ENCODE results near the gene AGR2.

Gene AGR2

DNA sequence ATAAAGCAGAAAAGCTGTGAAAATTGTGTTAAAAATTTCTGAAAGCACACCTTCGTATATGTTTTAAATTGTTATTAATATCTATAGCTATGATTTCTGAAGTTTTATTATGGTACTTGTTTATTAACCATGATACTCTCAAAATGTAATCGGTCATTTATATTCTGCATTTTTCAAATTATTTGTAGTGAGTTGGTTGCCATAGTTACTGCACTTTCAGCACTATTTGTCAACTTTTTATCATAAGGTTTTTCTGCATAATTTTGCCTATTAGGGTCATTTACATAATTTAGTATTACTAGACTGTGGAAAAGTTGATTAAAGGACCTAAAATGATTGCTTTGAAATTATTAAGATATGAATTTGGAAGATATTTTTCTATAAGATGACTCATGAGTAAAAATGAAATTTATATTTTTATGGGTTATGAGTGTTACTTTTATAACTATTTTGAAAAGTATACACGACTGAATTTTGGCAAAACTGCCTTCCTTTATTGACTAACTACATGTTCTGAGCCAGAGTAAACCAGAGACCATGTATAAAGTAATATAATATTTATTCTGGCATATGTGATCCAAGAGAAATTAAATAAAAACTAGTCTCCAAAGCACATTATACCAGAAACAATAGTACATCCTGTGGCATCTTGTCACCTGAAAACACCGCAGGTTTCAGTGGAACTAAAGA lies 7.9 kb upstream of the AGR2 start:
- DNase-seq, result no peak

- DNase-seq, result peak; percentile 40
Observed at GRCh38 chr7:16811551-16811950, 6.8 kb upstream of the AGR2 start.

GRCh38 chr7:16810573-16810972 lies 5.8 kb upstream of the AGR2 start:
- DNase-seq, result no peak

DNA sequence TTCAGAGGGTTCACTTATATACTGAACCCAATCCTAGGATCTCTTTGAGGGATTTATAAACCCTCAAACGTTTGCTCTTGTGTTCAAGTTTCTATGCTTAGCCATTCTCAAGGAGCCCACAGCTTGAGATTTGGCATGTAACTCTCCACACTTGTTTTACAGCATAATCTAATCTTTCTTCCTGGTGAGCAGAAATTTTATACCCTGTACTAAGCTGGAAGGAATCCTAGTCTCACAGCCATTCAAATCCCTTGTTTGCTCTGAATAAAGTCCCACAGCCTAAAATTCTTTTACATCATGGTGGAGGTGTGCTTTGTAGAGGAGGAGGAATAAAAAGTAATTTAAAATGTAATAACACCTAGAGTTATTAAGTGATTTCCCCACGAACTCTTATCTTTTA lies 5.3 kb upstream of the AGR2 start:
- no peak for DNase-seq

GRCh38 chr7:16805441-16805840 lies 642 bp upstream of the AGR2 start:
- no peak for DNase-seq

DNA sequence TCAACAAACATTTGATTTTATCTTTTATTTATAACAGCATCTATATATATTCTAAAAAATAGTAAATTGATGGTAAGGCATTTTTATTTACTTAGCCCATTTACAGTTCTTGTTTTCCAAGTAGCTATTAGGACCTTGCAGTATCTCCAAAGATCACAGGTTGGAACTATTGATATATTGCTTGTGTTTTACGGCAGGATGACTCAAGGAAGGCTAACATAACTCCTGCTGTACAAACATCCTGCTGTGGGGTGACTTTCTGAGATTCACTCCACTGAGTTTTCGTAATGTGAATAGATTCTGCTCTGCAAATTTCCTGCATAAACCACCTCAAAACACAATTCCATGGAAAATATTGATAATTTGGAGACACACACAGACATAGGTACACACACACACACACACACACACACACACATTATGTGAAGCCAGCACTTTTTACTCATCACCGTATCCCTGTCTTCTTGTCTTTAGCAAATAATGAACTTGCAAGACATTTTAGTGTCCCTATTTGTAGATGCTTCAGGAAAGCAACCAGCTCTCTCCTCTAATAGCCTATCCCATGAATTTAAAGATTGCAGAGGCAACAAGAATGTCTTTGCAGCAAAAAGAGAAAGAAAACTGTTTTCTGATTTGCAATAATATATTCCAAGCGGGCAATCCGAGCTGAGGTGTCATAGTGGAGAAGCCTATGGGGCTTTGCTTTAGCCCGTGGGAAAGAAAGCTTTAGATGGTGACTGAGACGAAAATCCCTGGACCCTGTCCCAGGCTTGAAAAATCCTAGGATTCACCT lies 722 bp downstream of the AGR2 start:
- DNase-seq, result no peak

DNA sequence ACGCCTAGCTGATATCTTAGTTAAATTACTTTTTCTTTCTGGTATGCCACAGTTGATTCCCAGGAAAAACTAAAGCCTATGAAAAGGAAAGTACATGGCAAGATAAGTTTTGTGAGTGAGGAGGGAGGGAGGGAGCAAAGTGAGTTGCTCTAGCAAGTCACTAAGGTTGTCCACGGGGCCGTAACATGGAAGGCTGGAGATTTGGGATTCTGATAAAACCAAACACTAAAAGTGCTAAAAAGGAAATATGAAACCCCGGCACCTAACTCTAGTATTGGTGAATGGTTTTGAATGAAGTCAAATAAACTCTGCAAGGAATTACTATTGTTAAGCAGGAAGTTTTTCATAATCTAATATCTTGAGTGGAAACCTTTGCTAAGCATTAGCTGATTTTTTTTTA lies 1.7 kb downstream of the AGR2 start:
- no peak for DNase-seq

DNA sequence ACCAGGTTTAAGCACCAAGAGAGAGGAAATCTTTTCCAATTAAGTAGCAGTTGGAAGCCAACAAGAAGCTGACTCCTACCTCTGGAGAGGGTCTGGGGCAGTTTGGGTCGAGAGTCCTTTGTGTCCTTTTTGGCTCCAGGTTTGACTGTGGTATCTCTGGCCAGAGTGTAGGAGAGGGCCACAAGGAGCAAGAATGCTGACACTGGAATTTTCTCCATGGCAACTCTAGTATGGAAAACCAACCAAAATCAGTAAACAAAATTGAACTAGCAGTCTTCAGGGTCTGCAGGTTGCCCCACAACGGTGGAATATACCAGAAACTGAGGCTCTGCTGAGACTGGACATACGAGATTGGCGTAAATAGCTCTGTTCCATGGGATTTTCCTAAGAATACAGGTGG lies 3.2 kb downstream of the AGR2 start:
- DNase-seq, result no peak

DNA sequence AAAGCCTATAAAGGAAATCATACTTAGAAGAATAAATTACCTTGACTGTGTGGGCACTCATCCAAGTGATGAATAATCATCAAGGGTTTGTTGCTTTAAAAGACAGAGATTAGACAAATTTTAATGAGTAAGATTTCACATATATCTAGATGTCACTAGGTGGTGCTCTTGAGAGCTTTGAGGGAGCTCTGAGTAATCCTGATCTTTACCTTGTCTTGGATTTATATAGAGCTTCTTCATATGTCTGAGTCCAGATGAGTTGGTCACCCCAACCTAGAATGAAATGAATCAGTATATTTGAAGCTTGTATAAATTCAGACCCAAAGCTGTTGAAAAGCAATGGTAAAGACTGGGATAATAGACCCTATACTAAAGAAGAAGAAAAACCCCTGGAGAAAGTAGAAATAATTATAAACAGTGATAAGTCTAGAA lies 3.7 kb downstream of the AGR2 start:
- peak; percentile 46 for DNase-seq

- DNase-seq, result no peak
Observed at GRCh38 chr7:16795624-16796023, 9.2 kb downstream of the AGR2 start.

DNA sequence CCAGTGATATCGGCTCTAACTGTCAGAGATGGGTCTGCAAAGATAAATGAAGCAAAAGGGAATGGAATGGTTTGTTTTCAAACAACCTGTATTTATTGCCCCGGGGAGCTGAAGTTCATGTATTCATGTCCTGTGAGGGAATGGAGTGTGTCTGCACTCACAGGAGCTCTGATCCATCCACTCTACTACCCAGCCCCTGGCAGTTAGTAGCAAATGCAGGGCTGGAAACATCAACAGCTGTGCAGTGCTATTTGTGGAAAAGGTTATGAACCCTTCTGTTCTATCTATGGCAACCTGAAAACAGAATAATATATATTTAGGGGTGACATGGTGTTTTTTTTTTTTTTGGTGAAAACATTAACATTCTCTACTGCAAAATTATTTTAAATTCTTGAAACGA lies 9.8 kb downstream of the AGR2 start:
- DNase-seq, result no peak

- no peak for DNase-seq
Observed at GRCh38 chr7:16791905-16792698, 12.7 kb downstream of the AGR2 start.

- DNase-seq, result no peak
Observed at GRCh38 chr7:16791071-16791470, 13.7 kb downstream of the AGR2 start.

- no peak for DNase-seq
Observed at GRCh38 chr7:16787127-16787526, 17.7 kb downstream of the AGR2 start.

DNA sequence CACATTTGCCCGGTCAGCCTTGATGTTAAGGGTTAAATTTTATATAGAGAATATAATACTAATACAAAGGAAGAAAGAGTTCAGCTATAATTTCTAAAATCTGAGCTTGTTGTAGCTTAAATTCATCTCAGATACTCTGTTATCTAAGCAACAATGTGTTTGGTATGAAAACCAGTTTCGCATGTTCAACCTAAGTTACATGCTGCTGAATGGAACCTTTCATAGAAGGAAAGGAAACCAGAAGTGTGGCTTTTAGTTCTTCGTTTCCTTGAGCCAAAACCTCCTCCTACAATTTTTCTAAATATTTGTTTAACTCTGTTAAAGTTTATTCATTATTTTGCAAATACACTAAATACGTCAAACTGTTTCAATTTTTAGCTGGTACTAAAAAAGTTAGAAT lies 18.5 kb downstream of the AGR2 start:
- DNase-seq, result no peak

GRCh38 chr7:16785846-16786245 lies 19.0 kb downstream of the AGR2 start:
- DNase-seq, result no peak

GRCh38 chr7:16785321-16785720 lies 19.5 kb downstream of the AGR2 start:
- no peak for DNase-seq

GRCh38 chr7:16780596-16780995 lies 24.2 kb downstream of the AGR2 start:
- DNase-seq, result no peak

GRCh38 chr7:16779051-16779450 lies 25.7 kb downstream of the AGR2 start:
- DNase-seq, result no peak

GRCh38 chr7:16778476-16778875 lies 26.3 kb downstream of the AGR2 start:
- DNase-seq, result no peak

DNA sequence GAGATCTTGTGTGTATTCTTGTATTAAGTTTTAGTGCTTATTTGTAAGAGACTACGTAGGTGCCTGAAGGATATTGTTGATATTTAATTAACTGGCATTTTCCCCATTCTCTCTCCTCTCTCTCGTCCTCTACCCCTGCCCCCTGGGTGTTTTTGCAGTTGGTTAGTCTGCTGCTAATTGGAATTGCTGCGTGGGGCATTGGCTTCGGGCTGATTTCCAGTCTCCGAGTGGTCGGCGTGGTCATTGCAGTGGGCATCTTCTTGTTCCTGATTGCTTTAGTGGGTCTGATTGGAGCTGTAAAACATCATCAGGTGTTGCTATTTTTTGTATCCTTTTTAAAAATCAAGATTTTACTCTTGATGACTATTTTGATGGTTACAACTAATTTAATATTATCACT lies 28.7 kb downstream of the AGR2 start:
- no peak for DNase-seq

GRCh38 chr7:16774986-16775385 lies 29.8 kb downstream of the AGR2 start:
- DNase-seq, result no peak

DNA sequence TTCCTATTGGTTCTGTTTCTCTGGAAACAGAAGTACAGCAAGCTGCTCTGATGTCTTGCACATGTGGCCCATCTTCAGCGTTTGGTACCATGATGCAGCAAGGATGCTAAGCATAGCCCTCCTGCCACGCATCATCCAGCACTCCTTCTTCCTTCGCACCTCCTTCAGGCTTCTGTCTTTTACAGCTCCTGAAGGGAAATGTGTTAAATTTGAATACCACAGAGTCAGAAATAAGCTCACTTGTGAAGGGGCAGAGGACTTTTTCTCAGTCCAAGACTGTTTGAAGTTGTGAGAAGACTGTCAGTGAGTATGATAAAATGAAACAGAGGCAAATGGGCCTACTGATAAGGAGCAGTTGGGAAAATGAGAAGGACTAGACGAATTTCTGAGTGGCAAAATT lies 30.5 kb downstream of the AGR2 start:
- DNase-seq, result no peak

DNA sequence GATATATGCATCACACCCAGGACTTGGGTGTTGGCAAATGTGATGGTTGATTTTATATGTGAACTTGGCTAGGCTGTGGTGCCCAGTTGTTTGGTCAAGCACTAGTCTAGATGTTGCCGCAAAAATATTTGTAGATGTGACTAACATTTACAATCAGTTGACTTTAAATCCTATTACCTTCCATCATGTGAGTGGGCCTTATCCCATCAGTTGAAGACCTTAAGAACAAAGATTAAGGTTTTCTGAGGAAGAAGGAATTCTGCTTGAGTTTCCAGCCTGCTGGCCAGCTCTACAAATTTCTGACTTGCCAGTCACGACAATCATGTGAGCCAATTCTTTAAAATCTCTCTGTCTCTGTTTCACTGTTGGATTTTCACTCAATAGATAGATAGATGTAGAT lies 30.9 kb downstream of the AGR2 start:
- no peak for DNase-seq

Data from amniotic stem cell (primary cell).